GM15510 (cell line): ENCODE data around the gene ATF7IP2.
A peak's percentile ranks its signal among the peaks of the same experiment; 100 is the strongest.

Source experiments
- POLR2A ChIP-seq: IDR thresholded peaks from 3 replicates; pipeline ENCODE4 v1.6.1; 2011; ENCODE audit warnings: borderline replicate concordance; ENCODE audit not compliant: insufficient read length; ENCODE audit errors: extremely low read depth

The ATF7IP2 gene, protein sequence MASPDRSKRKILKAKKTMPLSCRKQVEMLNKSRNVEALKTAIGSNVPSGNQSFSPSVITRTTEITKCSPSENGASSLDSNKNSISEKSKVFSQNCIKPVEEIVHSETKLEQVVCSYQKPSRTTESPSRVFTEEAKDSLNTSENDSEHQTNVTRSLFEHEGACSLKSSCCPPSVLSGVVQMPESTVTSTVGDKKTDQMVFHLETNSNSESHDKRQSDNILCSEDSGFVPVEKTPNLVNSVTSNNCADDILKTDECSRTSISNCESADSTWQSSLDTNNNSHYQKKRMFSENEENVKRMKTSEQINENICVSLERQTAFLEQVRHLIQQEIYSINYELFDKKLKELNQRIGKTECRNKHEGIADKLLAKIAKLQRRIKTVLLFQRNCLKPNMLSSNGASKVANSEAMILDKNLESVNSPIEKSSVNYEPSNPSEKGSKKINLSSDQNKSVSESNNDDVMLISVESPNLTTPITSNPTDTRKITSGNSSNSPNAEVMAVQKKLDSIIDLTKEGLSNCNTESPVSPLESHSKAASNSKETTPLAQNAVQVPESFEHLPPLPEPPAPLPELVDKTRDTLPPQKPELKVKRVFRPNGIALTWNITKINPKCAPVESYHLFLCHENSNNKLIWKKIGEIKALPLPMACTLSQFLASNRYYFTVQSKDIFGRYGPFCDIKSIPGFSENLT

GRCh38 chr16:10385725-10386516 is at the start of gene ATF7IP2:
Gene ATF7IP2 (plus strand): TSS chr16:10386061. CDS start chr16:10430621, 44,560 bp downstream.
- TF ChIP-seq POLR2A: peak; percentile 97

DNA sequence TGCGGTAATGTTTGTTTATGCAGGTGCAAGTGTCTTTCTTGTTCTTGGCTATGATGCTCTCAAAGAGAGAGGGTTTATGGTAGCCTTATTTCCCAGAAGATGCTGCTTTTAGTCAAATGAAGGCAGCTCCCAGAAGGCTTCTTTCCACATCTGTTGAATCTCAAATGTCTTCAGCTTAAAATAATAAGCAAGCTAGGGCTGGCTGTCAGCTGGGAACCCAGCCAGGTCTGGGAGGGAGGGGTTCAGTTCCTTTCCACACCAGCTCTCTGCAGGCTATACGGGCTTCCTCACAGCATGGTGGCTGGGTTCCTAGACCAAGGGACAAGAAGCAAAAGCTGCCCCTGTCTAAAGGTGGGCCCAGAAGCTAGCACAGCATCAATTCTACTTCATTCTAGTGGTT is 47.4 kb upstream of the ATF7IP2 start:
- no peak for TF ChIP-seq POLR2A

DNA sequence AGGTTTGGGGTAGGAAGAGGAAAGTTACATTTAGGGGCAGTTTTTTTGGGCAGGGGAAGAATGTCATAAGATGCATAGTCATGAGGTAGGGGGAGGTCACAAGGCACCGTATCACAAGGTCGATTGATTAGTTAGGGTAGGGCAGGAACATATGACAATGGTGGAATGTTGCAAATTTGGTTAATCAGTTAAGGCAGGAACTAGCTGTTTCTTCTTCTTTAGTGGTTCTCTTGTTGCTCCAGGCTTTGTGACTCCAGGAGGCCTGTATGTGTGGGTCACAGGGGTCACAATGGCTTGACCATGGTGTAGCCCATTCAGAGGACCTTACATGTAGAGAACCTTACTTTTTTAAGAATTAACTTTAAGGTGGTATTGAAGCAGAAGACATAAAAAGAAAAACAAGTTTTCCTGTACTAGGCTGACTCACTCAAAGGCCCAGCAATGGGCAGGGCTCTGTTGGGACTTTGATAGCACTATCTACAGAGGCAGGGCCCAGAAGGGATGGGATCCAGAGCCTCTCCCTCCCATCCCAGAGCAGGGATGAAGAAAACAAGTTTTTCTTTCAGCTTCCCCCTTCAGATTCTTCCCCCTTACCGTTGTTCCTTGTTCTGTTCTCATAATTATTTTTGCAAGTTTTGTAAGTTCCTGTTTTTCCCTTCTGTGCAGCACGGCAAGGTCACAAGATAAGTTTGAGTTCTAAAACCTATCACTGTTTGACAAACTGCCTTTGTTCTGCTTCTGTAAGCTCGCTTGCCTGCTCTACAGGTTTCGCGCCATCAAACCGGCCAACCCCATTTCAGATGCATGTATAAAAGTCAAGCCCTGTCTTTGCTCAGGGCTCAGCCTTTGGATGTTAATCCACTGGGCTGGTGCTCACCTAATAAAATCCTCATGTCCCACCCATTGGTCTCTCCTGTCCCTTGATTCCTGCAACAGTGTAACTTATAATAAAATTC is 45.8 kb upstream of the ATF7IP2 start:
- TF ChIP-seq POLR2A: no peak

DNA sequence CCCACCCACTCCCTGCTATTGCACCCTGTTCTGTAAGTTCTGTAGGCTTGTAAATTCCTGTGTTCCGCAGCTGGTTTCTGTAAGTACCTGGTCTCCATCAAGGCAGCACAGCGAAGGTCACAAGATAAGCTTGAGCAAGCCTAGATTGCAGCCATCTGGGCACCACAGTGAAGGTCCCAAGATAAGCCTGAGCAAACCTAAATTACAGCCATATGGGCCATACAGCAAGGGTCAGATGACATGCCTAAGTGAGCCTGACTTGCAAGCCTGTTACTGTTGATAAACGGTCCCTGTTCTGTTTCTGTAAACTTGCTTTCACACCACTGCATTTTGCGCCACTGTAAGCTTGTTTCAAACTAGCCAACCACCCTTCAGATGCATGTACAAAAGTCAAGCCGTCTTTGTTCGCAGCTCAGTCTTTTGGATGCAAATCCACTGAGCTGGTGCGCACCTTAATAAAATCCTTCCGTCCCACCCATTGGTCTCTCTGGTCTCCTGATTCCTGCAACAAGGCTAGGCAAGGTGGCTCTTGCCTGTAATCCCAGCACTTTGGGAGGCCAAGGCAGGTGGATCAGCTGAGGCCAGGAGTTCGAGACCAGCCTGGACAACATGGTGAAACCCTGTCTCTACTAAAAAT is 42.6 kb upstream of the ATF7IP2 start:
- no peak for TF ChIP-seq POLR2A

DNA sequence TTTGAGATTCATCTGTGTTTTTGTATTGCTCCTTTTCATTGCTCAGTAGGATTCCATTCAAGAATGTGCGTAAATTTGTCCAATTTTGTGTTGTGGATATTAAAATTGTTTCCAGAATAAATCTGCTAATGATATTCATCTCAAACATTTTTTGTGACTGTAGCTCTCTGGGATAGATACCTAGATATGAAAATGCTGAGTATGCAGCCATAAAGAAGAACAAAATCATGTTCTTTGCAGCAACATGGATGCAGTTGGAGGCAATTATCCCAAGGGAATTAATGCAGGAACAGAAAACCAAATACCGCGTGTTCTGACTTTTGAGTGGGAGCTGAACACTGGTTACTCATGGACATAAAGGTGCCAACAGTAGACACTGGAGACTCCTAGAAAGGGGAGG is 40.2 kb upstream of the ATF7IP2 start:
- no peak for TF ChIP-seq POLR2A

GRCh38 chr16:10349851-10350250 is 36.0 kb upstream of the ATF7IP2 start:
- TF ChIP-seq POLR2A: no peak

DNA sequence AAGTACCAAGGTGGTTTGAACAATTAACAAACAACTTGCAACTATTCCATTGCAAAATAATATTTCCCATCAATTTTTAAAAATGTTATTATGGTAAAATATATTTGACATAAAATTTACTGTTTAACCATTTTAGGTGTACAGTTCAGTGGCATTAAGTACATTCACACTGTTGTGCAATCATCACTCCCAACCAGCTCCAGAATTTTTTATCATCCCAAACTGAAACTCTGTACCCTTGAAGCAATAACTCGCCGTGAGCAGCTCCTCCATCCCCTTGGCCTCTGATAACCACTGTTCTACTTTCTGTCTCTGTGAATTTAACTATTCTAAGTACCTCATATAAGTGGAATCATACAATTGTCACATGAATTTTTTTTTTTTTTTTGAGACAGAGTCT is 33.6 kb upstream of the ATF7IP2 start:
- no peak for TF ChIP-seq POLR2A

DNA sequence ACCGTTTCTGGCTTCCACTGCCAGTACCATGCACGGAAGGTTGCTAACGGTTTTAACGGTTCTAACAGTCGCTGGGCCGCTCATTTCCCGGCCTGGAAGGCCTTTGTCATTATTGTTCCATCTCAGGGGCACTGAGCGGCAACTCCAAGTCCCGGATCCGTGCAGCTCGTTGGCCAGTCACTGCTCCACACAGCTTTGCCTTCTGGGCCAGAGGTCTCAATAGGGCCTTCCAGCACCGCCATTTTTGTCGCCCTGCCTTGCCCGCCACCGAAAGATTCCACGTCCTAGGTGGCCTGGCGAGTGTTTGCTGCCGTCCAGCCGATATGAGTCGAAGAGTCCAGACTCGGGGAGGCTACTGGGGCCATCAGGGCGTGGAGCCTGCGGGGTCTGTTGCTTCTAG is 30.3 kb upstream of the ATF7IP2 start:
- TF ChIP-seq POLR2A: no peak

- TF ChIP-seq POLR2A: no peak
Observed at GRCh38 chr16:10356870-10357842, 28.7 kb upstream of the ATF7IP2 start.

- no peak for TF ChIP-seq POLR2A
Observed at GRCh38 chr16:10362077-10362863, 23.6 kb upstream of the ATF7IP2 start.

DNA sequence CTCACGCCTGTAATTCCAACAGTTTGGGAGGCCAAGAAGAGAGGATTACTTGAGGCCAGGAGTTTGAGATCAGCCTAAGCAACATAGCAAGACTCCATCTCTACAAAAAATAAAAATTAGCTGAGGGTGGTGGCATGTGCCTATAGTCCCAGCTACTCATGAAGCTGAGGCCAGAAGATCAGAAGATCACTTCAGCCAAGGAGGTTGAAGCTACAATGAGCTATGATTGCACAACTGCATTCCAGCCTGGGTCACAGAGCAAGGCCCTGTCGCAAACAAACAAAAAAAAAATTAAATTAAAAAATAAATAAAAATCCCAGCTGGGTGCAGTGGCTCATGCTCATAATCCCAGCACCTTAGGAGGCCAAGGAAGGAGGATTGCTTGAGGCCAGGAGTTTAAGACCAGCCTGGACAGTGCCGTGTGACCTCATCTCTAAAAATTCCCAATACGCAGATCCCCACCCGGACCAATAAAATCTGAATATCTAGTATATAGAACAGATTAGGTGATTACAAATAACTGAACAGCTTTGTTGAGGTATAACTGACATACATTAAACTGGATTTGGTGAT is 18.2 kb upstream of the ATF7IP2 start:
- no peak for TF ChIP-seq POLR2A
